ENCODE data around the gene SAFB2. TPM values are rescaled to one million over a fixed set of nuclear protein-coding genes. Genes with fewer than 3 reads are reported as not detected.

The SAFB2 gene
- total RNA-seq, 1 donor from 2014 or later, result 41.2 TPM

GRCh38 chr19:5541456-5541855, 81.1 kb downstream of the SAFB2 start:
- no peak for DNase-seq

DNA sequence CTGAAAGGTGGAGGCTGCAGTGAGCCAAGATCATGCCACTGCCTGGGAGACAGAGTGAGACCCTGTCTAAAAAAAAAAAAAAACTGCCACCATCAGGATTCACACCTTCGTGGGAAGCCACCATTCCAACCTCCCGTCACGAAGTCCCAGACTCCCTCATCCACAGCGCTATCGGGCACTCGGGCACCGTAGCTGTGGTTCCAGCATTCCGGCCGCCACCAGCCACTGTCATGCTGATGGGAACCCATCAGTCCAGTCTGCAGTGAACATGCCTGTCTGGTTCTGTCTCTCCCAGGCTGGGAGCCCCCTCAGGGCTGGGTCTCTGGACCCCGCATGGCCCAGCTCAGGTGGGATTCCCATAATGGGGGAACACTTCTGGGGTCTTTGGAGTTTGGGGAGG, 82.4 kb downstream of the SAFB2 start:
- DNase-seq, result no peak

DNA sequence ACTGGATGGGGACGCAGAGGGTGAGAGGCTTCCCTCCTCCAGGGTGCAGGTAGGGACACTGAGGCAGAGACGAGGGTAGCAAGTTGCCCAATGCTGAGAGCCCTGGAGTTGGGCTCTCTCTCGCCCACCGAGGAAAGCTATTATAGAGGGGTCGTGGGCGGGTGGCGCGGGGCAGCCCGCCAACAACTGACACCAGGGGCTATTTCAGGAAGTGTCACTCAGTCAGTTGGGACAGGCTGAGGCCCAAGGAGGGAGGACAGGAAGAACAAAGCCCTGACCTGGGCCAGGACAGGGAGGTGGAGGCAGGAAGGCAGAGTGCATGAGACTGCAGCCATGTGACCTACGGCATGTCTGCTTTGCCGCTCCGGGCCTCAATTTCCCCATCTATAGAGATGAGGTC, 84.7 kb downstream of the SAFB2 start:
- DNase-seq, result no peak

Small RNAs within 50 kb of the gene (small RNA-seq; reads per million reads assigned to genes)
- not detected for gene SNRPEP4 (ENCODE audit: low replicate concordance)

Other genes with a start within 250 kb of the SAFB2 start
- gene ZNRF4, start 167.4 kb downstream of the SAFB2 start, total RNA-seq, result not detected
- 17.7 TPM for gene TINCR, start 54.8 kb downstream of the SAFB2 start, total RNA-seq
- gene SAFB, start 307 bp upstream of the SAFB2 start, total RNA-seq, result 106 TPM
- 25.2 TPM for gene MICOS13, start 57.7 kb upstream of the SAFB2 start, total RNA-seq
- 2.4 TPM for gene HSD11B1L, start 58.3 kb upstream of the SAFB2 start, total RNA-seq
- gene RPL36, start 67.5 kb upstream of the SAFB2 start, total RNA-seq, result 331 TPM
- 30.7 TPM for gene LONP1, start 97.4 kb upstream of the SAFB2 start, total RNA-seq
- gene CATSPERD, start 97.9 kb upstream of the SAFB2 start, total RNA-seq, result not detected
- 0.30 TPM for gene PRR22, start 162.0 kb upstream of the SAFB2 start, total RNA-seq
- gene DUS3L, start 168.4 kb upstream of the SAFB2 start, total RNA-seq, result 16.7 TPM
- gene NRTN, start 182.3 kb upstream of the SAFB2 start, total RNA-seq, result 2.2 TPM
- gene FUT6, start 216.9 kb upstream of the SAFB2 start, total RNA-seq, result 0.20 TPM
- gene FUT3, start 228.7 kb upstream of the SAFB2 start, total RNA-seq, result 0.30 TPM
- gene FUT5, start 247.8 kb upstream of the SAFB2 start, total RNA-seq, result not detected